NK-92 (cell line): ENCODE results near the gene CD1D.
"Not testable (repeated sequence)": the region's sequence is repeated elsewhere in the genome, so short reads cannot be mapped to it uniquely, and the experiment has no call there.

Experiments
- DNase-seq: peaks from one replicate; lab custom pipeline; 2025; ENCODE audit not compliant: unreplicated experiment; lab: John Stamatoyannopoulos, UW

The CD1D gene

DNA sequence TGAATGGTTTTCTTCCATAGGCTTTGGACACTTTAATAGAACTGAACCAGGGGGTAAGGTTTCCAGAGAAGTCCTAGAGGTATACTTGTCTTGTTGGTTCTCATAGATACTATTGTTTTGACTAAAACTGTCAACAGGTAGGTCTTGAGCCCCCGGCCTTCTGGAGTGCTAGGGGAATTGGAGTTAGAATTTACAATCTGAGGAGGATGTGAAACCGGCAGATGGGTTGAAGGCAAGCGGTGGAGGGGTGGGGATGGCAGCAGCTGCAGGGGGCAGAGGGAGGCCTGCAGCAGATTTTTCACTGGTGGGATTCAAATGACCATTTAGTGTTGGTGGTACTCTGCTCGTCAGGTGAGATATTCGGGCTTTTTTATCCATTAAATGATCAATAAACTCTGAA lies 4.3 kb upstream of the CD1D start:
- DNase-seq: no peak

GRCh38 chr1:158176849-158177699 lies 3.6 kb upstream of the CD1D start:
- DNase-seq: not testable (repeated sequence)

GRCh38 chr1:158177700-158178450 lies 2.8 kb upstream of the CD1D start:
- DNase-seq: no peak

DNA sequence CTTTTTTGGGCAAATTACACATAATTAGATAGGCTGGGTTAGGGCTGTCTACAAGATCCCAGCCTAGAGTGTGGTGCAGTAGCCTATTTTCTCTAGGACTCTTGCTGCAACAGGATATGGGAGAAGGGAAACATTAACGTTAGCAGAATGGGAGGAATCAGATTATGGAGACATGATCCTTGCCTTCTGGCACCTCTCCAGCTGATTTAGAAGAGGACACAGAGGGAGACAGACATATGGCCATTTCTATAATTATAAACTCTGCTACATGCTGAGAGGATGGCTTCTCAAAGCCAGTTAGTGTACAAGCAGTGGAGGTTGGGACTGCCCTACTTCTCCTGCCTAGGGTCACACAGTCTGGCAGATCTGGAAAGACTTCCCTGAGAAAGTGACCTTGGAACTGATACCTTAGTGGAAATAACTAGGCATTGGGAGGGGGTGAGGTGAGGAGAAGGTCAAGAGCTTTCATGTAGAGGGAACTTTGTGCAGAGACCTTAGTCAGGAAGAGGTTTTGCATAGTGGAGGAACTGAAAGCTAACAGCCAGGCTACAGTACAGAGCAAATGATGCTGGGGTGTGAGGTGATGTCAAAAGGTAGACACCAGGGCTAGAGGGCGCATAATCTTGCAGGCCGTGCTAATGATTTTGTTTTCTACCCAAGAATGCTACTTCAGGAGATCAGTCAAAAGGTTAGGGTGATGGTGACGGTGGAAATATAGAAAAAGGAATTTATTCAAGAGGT lies 1.2 kb upstream of the CD1D start:
- DNase-seq: no peak

GRCh38 chr1:158181577-158181922 lies 855 bp downstream of the CD1D start:
- DNase-seq: no peak

GRCh38 chr1:158185770-158186169 lies 5.1 kb downstream of the CD1D start:
- no peak for DNase-seq

- DNase-seq: no peak
Observed at GRCh38 chr1:158186180-158186579, 5.5 kb downstream of the CD1D start.

DNA sequence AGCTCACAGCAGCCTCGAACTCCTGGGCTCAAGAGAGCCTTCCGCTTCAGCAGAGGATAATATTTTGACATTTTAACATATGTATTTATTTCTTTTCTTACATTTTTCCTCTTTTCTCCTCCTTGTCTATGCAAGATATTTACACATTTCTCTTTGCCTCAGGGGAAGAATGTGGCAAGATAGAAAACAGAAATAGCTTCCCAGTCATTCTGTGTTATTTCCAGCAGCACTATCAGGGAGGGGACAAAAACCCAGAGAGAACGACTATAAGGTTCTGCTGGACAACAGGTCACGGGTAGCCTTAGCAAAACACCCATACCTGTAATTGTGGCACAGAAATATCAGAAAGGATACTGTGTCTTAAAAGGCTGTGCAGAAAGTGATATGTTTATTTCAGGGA lies 7.9 kb downstream of the CD1D start:
- DNase-seq: no peak

GRCh38 chr1:158189624-158190023 lies 8.9 kb downstream of the CD1D start:
- no peak for DNase-seq

- no peak for DNase-seq
Observed at GRCh38 chr1:158191299-158191698, 10.6 kb downstream of the CD1D start.

DNA sequence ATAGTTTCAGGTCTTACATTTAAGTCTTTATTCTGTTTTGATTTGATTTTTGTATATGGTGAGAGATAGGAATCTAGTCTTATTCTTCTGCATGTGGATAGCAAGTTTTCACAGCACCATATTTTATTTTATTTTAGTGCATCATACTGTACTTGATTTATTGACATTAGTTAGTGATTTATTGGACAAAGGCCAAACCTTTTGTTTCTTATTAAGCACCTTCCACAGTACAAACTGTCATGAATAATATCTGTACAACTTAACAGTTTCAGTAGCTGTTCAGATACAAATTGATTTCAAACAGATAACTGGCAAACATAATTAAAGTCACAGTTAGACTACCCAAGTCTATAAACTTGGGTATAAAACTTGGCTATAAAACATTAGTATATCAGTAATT lies 15.8 kb downstream of the CD1D start:
- DNase-seq: no peak

DNA sequence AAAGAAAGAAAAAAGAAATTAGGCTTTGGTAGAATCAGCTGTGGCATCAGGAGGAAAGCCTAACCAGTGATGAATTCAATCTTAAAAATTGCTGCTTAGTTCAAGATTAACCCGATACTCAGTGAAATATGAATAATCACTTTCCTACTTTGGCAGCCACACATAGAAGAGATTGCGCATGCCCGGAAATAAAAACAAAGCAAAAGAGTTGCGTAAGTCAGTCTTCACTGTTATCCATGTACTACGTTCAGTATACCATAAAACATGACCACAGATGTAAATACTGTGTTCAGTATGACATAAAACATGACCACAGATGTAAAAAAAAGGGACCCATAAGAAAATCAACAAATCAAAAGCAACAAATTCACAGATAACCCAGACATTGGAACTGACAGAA lies 19.2 kb downstream of the CD1D start:
- DNase-seq: no peak

DNA sequence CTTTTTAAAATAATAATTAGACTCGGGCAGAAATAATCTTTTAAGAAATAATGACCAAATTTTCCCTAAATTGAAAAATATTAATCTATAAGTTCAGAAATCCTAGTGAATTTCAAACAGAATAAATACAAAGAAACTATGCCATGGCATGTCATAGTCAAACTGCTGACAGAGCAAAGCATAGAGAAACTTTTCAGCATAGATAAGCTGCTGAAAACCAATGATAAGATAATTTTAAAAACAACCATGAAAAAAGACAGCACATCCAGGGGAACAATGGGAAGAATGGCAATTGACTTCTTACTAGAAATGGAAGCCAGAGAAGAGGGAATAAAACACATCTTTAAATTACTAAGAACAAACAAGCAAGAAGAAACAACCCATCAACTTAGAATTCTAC lies 19.8 kb downstream of the CD1D start:
- DNase-seq: no peak

GRCh38 chr1:158203693-158204457 lies 23.2 kb downstream of the CD1D start:
- no peak for DNase-seq

DNA sequence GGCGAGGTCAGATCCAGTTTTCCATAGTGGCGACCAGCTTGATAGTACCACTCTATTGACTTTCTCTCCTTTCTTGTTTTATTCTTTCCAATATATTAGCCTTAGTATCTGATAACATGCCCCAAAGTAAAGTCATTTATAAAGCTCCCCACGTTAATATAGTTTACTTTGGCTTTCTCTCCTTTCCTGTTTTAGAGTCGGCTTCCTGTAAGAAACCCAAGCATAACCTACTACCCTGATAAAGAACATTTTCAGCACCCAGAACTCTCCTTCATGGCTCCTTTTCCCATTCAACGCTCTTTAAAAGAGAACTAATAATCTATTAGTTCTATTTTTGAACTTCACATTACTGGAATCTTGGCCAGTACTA lies 23.7 kb downstream of the CD1D start:
- no peak for DNase-seq

DNA sequence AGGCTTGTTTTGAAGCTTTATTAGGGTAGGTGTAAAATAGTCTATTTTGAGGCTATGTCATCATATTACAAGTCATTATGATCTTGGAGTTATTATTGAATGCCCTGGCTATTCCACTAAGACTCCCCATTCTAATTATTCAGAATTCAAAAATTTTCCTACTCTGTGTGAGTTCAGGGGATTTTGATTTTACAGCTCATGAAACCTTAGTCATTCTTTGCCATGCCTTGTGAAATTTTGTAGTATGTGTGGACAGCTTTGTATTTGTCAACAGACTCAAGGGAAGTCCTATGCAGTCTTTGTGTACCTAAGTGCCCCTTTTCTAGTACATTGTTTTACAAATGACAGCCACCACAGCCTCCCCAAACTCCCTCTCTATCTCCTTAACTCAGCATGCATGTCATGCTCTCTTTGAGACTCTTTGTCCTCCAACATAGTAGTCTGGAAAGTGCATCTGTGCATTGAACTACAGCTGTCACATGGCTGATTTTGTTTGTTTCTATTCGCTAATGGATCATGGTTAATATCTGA lies 28.0 kb downstream of the CD1D start:
- DNase-seq: no peak

DNA sequence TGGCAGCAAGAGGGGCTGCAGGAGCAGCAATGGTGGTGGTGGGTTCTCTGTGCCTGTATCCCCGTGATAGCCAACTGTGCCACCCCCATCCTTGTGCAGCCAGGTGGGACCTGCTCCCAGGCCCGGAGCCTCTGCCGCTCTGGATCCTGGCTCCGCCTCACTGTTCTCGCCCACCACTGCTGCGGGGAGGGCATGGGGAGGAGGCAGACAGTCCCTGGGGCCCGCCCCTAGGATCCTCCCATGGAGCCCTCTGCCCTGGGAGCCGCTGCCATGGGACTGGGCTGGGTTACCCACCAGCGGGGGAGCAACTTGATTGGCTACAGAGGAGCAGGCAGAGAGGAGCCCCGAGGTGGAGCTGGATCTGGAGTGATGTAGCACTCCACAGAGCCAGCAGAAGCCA lies 31.6 kb downstream of the CD1D start:
- no peak for DNase-seq

DNA sequence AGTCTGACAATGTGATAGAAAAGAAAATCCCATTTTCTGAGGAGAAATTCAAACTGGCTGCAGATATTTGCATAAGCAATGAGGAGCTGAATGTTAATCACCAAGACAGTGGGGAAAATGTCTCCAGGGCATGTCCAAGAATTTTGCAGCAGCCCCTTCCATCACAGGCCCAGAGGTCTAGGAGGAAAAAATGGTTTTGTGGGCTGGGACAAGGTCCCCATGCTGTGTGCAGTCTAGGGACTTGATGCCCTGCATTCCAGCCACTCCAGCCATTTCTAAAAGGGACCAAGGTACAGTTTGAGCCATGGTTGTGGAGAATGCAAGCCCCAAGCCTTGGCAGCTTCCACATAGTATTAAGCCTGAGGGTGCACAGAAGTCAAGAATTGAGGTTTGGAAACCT lies 42.8 kb downstream of the CD1D start:
- DNase-seq: not testable (repeated sequence)

- no peak for DNase-seq
Observed at GRCh38 chr1:158227904-158228623, 47.4 kb downstream of the CD1D start.
